Measurements from ENCODE around the gene CACNA2D2.

Gene CACNA2D2

GRCh38 chr3:50345586-50346234, 157.7 kb downstream of the CACNA2D2 start, which contains the start of gene ZMYND10:
Gene ZMYND10, minus strand, starts transcription at chr3:50345732. Its CDS starts 153 bp downstream, at chr3:50345579.
- in situ Hi-C loops (cut with HindIII; ENCODE audit: low pct_ligation_motif_present, low pct_unique_long_range_greater_than_20kb, low sequenced_read_pairs), result no loop called here
- peak; percentile 61 for DNase-seq

- in situ Hi-C loops (cut with HindIII; ENCODE audit: low pct_ligation_motif_present, low pct_unique_long_range_greater_than_20kb, low sequenced_read_pairs), result no loop called here
- DNase-seq, result no peak
These were observed 158.4 kb downstream of the CACNA2D2 start for GRCh38 chr3:50345008-50345407.

- no peak for DNase-seq
- in situ Hi-C loops (cut with HindIII; ENCODE audit: low pct_ligation_motif_present, low pct_unique_long_range_greater_than_20kb, low sequenced_read_pairs), result no loop called here
These were observed 160.4 kb downstream of the CACNA2D2 start for GRCh38 chr3:50342813-50343633.

- no peak for DNase-seq
- in situ Hi-C loops (cut with HindIII; ENCODE audit: low pct_ligation_motif_present, low pct_unique_long_range_greater_than_20kb, low sequenced_read_pairs), result no loop called here
These were observed 161.3 kb downstream of the CACNA2D2 start for GRCh38 chr3:50341996-50342650.

- in situ Hi-C loops (cut with HindIII; ENCODE audit: low pct_ligation_motif_present, low pct_unique_long_range_greater_than_20kb, low sequenced_read_pairs), result no loop called here
- no peak for DNase-seq
These were observed 161.9 kb downstream of the CACNA2D2 start for GRCh38 chr3:50341537-50341936.

- no peak for DNase-seq
- in situ Hi-C loops (cut with HindIII; ENCODE audit: low pct_ligation_motif_present, low pct_unique_long_range_greater_than_20kb, low sequenced_read_pairs), result no loop called here
These were observed 162.7 kb downstream of the CACNA2D2 start, which contains the start of gene RASSF1 for GRCh38 chr3:50340448-50341329. Gene RASSF1, minus strand, starts transcription at chr3:50340836. Its CDS starts 31 bp downstream, at chr3:50340805.

GRCh38 chr3:50340147-50340447, 163.3 kb downstream of the CACNA2D2 start:
- in situ Hi-C loops (cut with HindIII; ENCODE audit: low pct_ligation_motif_present, low pct_unique_long_range_greater_than_20kb, low sequenced_read_pairs), result no loop called here
- no peak for DNase-seq

GRCh38 chr3:50339485-50340146, 163.8 kb downstream of the CACNA2D2 start:
- in situ Hi-C loops (cut with HindIII; ENCODE audit: low pct_ligation_motif_present, low pct_unique_long_range_greater_than_20kb, low sequenced_read_pairs), result no loop called here
- DNase-seq, result no peak

- DNase-seq, result no peak
- in situ Hi-C loops (cut with HindIII; ENCODE audit: low pct_ligation_motif_present, low pct_unique_long_range_greater_than_20kb, low sequenced_read_pairs), result no loop called here
These were observed 164.5 kb downstream of the CACNA2D2 start for GRCh38 chr3:50338965-50339364.

- in situ Hi-C loops (cut with HindIII; ENCODE audit: low pct_ligation_motif_present, low pct_unique_long_range_greater_than_20kb, low sequenced_read_pairs), result no loop called here
- peak; percentile 98 for DNase-seq
These were observed 166.1 kb downstream of the CACNA2D2 start for GRCh38 chr3:50337175-50337861.

- DNase-seq, result peak; percentile 35
These were observed 166.8 kb downstream of the CACNA2D2 start for GRCh38 chr3:50336452-50337174.

GRCh38 chr3:50334339-50335075, 168.9 kb downstream of the CACNA2D2 start:
- in situ Hi-C loops (cut with HindIII; ENCODE audit: low pct_ligation_motif_present, low pct_unique_long_range_greater_than_20kb, low sequenced_read_pairs), result no loop called here

More at GRCh38 chr3:50336452-50337174, 166.8 kb downstream of the CACNA2D2 start:
- in situ Hi-C loops (cut with HindIII; ENCODE audit: low pct_ligation_motif_present, low pct_unique_long_range_greater_than_20kb, low sequenced_read_pairs), result no loop called here

GRCh38 chr3:50333744-50334328, 169.6 kb downstream of the CACNA2D2 start:
- no peak for DNase-seq
- in situ Hi-C loops (cut with HindIII; ENCODE audit: low pct_ligation_motif_present, low pct_unique_long_range_greater_than_20kb, low sequenced_read_pairs), result no loop called here

More at GRCh38 chr3:50334339-50335075, 168.9 kb downstream of the CACNA2D2 start:
- DNase-seq, result no peak

GRCh38 chr3:50331364-50331907, 172.0 kb downstream of the CACNA2D2 start:
- no peak for DNase-seq
- in situ Hi-C loops (cut with HindIII; ENCODE audit: low pct_ligation_motif_present, low pct_unique_long_range_greater_than_20kb, low sequenced_read_pairs), result no loop called here

- no peak for DNase-seq
- in situ Hi-C loops (cut with HindIII; ENCODE audit: low pct_ligation_motif_present, low pct_unique_long_range_greater_than_20kb, low sequenced_read_pairs), result no loop called here
These were observed 173.1 kb downstream of the CACNA2D2 start for GRCh38 chr3:50330330-50330729.

All from ACHN (cell line).